Suprapubic skin (tissue), 4 donors: ENCODE measurements around the gene SCAANT1. TPM values are rescaled to one million over a fixed set of nuclear protein-coding genes. Genes with fewer than 3 reads are reported as not detected.

Source experiments
- DNase-seq, 2 donors: peaks; one replicate each; pipeline ENCODE4 v3.0.0-alpha.2; 2019; ENCODE audit warnings: low spot score in 2 of 2
- H3K27ac ChIP-seq: fragments of 200-600 bp; sonication (generic); one replicate; pipeline ENCODE4 v1.5.1; 2019
- H3K27me3 ChIP-seq: fragments of 200-600 bp; sonication (generic); one replicate; pipeline ENCODE4 v1.5.1; 2019
- H3K36me3 ChIP-seq: fragments of 200-600 bp; sonication (generic); one replicate; pipeline ENCODE4 v1.5.1; 2019
- H3K4me1 ChIP-seq: fragments of 200-600 bp; sonication (generic); one replicate; pipeline ENCODE4 v1.5.1; 2019
- H3K4me3 ChIP-seq: fragments of 200-600 bp; sonication (generic); one replicate; pipeline ENCODE4 v1.5.1; 2019; ENCODE audit warnings: mild to moderate bottlenecking
- H3K9me3 ChIP-seq: fragments of 200-600 bp; sonication (generic); one replicate; pipeline ENCODE4 v1.5.1; 2019
- EP300 ChIP-seq: sonication (generic); formaldehyde crosslinking; IDR thresholded peaks from one replicate; pipeline ENCODE4 v1.6.1; 2017; ENCODE audit warnings: antibody characterized with exemption
- POLR2A ChIP-seq, 2 donors: fragments of 450-650 bp; IDR thresholded peaks; one replicate each; pipeline ENCODE4 v1.6.1; 2017; ENCODE audit warnings: antibody characterized with exemption in 2 of 2, mild to moderate bottlenecking in 2 of 2, moderate library complexity in 2 of 2
- POLR2AphosphoS5 ChIP-seq, 3 donors: sonication (generic); formaldehyde crosslinking; IDR thresholded peaks; one replicate each; pipeline ENCODE4 v1.6.1; 2017; ENCODE audit warnings: antibody characterized with exemption in 3 of 3
- WGBS: methylation state at CpG from one replicate; pipeline ENCODE4 v1.1.5; 2018; 5-methylcytosine and 5-hydroxymethylcytosine counted together
- total RNA-seq, 4 donors: library from RNA; depleted of rRNA; stranded (reverse); fragments of >200 nt; gene quantifications; one replicate each; pipeline ENCODE4 v1.1.0, GENCODE V29; 2016
- TF ChIP-seq, protein P1 (sequence below), 2 donors: fragments of 200-600 bp in 1 of 2; fragments of 450-650 bp in 1 of 2; sonication (generic) in 1 of 2; IDR thresholded peaks; one replicate each; pipeline ENCODE4 v1.5.1; 2016 to 2019; ENCODE audit warnings: antibody characterized with exemption in 2 of 2, mild to moderate bottlenecking in 1 of 2, moderate library complexity in 1 of 2

Gene SCAANT1
- not detected for total RNA-seq

DNA sequence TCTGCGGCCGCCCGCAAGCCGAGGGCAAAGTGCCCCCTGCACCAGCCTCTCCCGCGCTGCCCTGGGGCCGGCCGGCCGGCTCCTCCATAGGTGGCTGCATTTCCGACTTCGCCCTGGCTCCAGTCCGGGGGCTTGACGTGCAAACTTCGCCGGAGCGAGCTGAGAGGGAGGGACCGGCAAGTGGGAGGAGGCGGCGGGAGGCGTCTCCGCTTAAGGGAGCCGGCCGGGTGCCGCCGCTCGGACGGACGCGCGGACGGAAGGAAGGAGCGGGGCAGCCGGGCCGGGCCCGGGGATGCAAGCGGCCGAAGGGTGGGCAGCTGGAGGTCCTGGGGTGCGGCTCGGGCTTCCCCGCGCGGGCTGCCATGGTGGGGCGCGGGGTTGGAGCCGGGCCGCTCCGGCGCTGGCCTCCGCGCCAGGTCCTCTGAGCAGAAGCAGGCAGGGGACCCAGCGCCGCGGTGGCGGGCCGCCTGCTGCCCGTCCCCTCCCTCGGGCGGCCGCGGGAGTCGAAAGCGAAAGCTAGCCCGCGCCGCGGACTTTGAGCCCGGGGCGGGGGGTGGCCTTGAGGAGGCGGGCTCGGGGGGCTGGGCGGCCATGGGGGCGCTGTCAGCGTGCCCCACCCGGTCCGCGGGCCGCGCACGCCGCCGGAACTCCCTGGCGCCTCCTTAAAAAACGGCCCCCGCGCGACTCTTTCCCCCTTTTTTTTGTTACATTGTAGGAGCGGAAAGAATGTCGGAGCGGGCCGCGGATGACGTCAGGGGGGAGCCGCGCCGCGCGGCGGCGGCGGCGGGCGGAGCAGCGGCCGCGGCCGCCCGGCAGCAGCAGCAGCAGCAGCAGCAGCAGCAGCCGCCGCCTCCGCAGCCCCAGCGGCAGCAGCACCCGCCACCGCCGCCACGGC lies at the start of gene SCAANT1:
TSS of gene SCAANT1 (minus strand) at position 511 of the 895 bp plus-strand sequence.
- peaks cover 29% of the 10 kb centered on the region for H3K4me1 ChIP-seq
- no peaks in the 10 kb centered on the region for H3K27me3 ChIP-seq
- WGBS = 0% methylated on average over 18 of the region's 115 CpGs
- H3K4me3 ChIP-seq = peak within 1 kb of the TSS; percentile 92
- H3K36me3 ChIP-seq = peaks cover 9% of the 10 kb centered on the region
- H3K27ac ChIP-seq = peak within 1 kb of the TSS; percentile 97
- DNase-seq = peak; percentile 95 to 97
- TF ChIP-seq EP300 (no peak), POLR2A (IDR thresholded peaks at IDR 0.05) (peak in 1 of 2 donors; percentile 76), POLR2AphosphoS5 (IDR thresholded peaks at IDR 0.05) (peak in 1 of 3 donors; percentile 20)
- TF ChIP-seq, protein P1, sequence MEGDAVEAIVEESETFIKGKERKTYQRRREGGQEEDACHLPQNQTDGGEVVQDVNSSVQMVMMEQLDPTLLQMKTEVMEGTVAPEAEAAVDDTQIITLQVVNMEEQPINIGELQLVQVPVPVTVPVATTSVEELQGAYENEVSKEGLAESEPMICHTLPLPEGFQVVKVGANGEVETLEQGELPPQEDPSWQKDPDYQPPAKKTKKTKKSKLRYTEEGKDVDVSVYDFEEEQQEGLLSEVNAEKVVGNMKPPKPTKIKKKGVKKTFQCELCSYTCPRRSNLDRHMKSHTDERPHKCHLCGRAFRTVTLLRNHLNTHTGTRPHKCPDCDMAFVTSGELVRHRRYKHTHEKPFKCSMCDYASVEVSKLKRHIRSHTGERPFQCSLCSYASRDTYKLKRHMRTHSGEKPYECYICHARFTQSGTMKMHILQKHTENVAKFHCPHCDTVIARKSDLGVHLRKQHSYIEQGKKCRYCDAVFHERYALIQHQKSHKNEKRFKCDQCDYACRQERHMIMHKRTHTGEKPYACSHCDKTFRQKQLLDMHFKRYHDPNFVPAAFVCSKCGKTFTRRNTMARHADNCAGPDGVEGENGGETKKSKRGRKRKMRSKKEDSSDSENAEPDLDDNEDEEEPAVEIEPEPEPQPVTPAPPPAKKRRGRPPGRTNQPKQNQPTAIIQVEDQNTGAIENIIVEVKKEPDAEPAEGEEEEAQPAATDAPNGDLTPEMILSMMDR (IDR thresholded peaks at IDR 0.05) = no peak
- no peaks in the 10 kb centered on the region for H3K9me3 ChIP-seq

DNA sequence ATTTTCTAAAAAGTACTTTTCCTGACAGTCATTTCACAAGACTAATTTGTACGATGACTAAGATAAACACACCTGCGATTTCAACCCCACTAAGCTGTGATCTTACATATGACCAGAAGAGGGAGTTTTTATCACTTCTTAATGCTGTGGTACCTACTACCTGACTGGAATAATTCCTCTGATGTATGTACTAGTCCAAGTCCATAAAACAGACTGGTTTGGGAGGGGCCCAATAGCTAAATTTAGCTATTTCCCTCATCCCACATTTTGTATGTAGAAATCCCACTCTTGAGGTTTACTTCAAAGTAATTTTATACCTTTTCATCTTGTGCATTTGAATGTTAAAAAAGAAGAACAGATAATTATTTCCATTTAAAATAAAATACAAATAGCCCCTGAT lies 49.7 kb upstream of the SCAANT1 start:
- H3K4me3 ChIP-seq = no peak overlapping the region
- no peak for DNase-seq
- no peaks in the 10 kb centered on the region for H3K36me3 ChIP-seq
- TF ChIP-seq POLR2AphosphoS5 (IDR thresholded peaks at IDR 0.05) = no peak
- TF ChIP-seq, protein P1 (IDR thresholded peaks at IDR 0.05) = peak; percentile 56 to 62
- no peaks in the 10 kb centered on the region for H3K27me3 ChIP-seq
- H3K27ac ChIP-seq = no peak overlapping the region
- 22% methylated on average over 2 of the region's 2 CpGs for WGBS
- no peaks in the 10 kb centered on the region for H3K9me3 ChIP-seq
- peaks cover 40% of the 10 kb centered on the region for H3K4me1 ChIP-seq

DNA sequence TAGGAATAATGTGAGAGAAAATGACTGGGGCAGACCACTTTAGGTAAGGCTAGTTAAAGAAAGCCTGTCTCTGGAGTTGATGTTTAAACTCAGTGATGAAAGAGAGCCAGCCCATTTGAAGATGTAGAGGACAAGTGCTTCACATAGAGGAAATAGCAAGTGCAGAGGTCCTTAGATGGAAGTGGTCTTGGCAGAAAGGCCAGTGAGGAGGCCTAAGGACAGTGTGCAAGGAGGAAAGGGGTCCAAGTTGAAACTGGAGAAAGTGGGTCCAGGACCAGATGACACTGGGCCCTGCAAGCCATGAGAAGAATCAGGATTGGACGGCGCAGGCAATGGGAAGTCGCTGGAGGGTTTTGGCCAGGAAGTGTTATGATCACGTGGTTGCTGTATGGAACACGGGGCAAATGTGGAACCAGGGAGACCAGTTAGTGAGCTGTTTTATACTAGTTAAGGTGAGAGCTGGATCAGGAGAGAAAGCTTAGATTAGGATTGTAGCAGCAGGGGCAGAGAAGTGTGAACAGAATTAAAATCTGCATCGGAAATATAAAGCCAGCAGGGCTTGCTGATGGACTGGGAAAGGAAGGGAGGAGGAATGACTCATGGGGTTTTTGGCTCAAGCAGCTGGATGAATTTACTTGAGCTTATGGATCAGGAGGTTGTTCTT lies 48.0 kb upstream of the SCAANT1 start:
- Histone ChIP-seq H3K4me1 (peaks cover 29% of the 10 kb centered on the region), H3K4me3 (peak overlapping the region; percentile 28), H3K36me3 (no peaks in the 10 kb centered on the region), H3K9me3 (no peaks in the 10 kb centered on the region), H3K27me3 (no peaks in the 10 kb centered on the region), H3K27ac (peak overlapping the region; percentile 2)
- DNase-seq = no peak
- 14% methylated on average over 6 of the region's 6 CpGs for WGBS
- TF ChIP-seq POLR2A (IDR thresholded peaks at IDR 0.05) = no peak

DNA sequence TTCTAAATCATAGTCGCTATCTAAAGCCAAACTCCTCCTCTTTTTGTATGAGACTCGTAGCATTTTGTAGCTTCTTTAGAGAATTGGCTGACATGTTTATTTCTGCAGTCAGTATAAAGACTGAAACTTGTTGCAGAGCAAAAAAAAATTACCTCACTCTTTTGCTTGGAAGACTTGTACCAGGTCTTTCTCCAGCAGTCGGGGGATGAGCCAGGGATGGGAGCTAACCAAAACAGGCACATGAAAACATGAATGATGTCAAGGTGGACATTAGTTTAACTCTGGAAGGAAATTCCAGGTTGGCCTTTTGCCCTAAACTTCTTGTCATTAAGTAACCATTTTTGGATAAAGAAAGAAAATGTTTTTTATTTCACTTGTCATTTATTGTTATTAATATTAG lies 47.0 kb upstream of the SCAANT1 start:
- no peak for DNase-seq
- Histone ChIP-seq H3K4me3 (no peak overlapping the region), H3K36me3 (peaks cover 4% of the 10 kb centered on the region), H3K27me3 (no peaks in the 10 kb centered on the region), H3K4me1 (peaks cover 24% of the 10 kb centered on the region), H3K9me3 (no peaks in the 10 kb centered on the region), H3K27ac (no peak overlapping the region)
- TF ChIP-seq POLR2A (IDR thresholded peaks at IDR 0.05) = no peak
- no peak for TF ChIP-seq POLR2AphosphoS5 (IDR thresholded peaks at IDR 0.05)
- TF ChIP-seq, protein P1 (IDR thresholded peaks at IDR 0.05) = no peak
- no peak for TF ChIP-seq EP300
- WGBS = 39% methylated on average over 3 of the region's 3 CpGs

DNA sequence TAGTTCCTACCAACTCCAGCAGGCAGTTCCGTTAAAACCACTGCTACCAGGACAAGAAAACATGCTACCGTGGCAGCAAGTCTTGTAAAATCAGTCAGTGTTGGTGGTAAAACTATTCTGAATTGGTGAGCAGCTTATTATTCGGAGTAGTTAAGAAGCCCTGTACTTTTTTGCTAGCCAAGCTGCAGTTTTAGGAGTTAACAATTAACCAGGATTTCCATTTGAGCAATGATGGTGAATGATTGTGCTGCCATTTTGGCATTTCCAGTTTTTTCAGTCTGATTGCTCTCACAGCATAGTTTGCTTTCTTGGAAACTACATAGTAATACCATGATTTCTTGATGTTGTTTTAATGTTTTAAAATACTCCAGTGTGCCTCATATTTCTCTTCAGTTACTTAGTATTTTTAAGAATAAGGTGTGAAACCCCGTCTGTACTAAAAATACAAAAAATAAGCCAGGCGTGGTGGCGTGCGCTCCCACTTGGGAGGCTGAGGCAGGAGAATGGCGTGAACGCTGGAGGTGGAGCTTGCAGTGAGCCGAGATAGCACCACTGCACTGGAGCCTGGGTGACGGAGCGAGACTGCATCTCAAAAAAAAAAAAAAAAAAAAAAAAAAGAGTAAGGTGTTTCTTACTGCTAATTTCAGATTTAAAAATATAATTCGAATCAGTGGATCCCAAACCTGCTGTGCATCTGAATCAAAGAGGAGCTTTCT lies 43.8 kb upstream of the SCAANT1 start:
- no peaks in the 10 kb centered on the region for H3K9me3 ChIP-seq
- peaks cover 31% of the 10 kb centered on the region for H3K4me1 ChIP-seq
- H3K27ac ChIP-seq = no peak overlapping the region
- TF ChIP-seq, protein P1 (IDR thresholded peaks at IDR 0.05) = no peak
- TF ChIP-seq EP300 (no peak), POLR2AphosphoS5 (IDR thresholded peaks at IDR 0.05) (no peak), POLR2A (IDR thresholded peaks at IDR 0.05) (no peak)
- no peak for DNase-seq
- no peaks in the 10 kb centered on the region for H3K27me3 ChIP-seq
- H3K36me3 ChIP-seq = peaks cover 4% of the 10 kb centered on the region
- WGBS = 95% methylated on average over 13 of the region's 13 CpGs
- H3K4me3 ChIP-seq = no peak overlapping the region
